Activated CD4-positive, alpha-beta T cell treated with anti-CD3 and anti-CD28 coated beads, Interleukin-2, amount 50 U/mL, for 48 hours (primary cell): ENCODE results near the gene HID1.
"Not testable (repeated sequence)": the region's sequence is repeated elsewhere in the genome, so short reads cannot be mapped to it uniquely, and the experiment has no call there.

Source experiments
- DNase-seq, 2 experiments: peaks; one replicate each; pipeline ENCODE4 v3.0.0-alpha.2; 2020

The HID1 gene

GRCh38 chr17:74921026-74921681, 51.4 kb downstream of the HID1 start:
- no peak for DNase-seq

DNA sequence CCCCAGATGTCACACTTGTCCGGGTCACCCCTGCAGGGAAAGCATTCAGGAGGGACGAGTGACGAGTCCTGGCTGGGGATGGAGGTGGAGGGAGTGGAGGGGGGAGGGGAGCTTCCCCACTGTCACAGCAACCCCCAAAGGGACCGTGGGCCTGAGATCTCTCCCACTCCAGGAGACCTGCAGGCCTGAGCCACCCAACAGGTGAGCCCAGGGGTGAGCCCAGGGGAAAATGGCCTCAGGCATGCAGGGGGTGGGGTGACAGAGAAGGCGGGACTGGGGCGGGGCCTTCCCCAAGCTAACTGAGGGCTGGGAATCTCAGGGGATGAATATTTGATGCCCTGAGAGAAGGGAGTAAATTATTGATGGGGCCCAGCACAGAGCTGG, 51.9 kb downstream of the HID1 start:
- no peak for DNase-seq

GRCh38 chr17:74920306-74920620, 52.3 kb downstream of the HID1 start:
- DNase-seq = no peak

DNA sequence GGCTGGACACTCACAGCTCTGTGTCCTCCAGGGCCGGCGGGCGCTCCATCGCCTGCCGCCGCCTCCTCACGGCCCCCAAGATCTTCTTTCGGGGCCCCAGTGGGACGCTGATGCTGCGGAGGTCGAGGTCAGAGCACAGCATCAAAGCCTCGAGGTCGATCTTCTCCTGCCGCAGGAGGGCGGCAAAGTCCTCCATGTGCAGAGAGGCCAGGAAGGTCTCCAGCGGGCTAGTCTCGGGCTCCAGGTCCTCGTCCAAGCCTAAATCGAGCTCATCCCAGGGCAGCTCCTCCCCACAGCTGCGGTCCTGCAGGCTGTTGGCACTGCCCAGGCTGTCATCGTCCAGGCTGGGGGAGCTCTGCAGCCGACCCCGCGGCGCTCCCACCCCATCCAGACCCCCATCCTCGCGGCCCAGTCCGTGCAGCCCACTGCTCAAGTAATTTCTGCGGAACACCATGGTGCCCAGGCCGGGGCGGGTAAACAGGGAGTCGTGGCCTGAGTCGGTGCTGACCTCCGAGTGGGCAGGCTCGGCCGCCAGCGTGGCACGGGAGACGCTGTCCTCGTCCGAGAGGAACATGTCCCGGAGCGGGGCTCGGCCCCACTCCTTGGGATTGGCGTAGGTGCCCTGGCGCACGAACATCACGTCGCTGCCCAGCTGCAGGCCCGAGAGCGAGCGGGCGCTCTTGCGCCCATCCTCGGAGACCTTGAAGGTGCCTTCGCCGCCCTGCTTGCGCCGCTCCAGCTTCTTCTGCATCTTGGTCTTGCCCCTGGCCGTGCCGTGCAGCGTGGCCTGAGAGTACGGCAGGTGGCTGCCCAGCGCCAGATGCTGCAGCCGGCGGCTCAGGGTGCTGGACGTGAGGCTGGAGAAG, 52.9 kb downstream of the HID1 start:
- DNase-seq = peak in 1 of 2 experiments; percentile 28

DNA sequence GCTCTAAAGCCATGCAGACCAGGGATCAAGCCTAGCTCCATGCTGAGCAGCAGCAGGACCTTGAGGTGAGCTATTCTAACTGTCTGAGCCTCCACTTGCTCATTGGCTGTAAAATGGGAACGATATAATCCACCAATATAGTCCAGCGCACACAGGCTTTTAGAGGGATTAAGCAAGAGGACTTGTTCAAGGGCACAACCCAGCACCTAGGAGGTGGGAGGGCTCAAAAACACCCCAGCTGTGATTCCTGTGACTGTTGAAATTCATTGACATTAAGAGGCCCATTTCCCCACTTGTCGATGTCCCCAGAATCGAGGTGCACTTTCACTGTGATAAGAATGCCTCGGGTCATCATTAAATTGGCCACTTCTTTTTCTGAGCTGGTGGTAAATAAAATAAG, 53.7 kb downstream of the HID1 start:
- DNase-seq = no peak

- DNase-seq = no peak
Observed at GRCh38 chr17:74917430-74917829, 55.1 kb downstream of the HID1 start.

DNA sequence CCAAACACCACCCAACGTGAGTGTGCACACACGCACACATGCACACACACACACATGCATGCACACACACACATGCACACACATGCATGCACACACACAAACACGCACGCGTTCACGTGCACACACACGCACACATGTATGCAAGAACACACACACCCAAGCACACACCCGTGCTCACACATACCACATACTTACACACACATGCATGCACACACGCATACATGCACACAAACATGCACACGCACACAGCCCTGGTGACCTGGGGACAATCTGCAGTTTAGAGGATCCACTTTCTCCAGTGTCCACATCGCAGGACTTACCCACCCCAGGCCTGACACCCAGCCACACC, 55.7 kb downstream of the HID1 start:
- DNase-seq = no peak

DNA sequence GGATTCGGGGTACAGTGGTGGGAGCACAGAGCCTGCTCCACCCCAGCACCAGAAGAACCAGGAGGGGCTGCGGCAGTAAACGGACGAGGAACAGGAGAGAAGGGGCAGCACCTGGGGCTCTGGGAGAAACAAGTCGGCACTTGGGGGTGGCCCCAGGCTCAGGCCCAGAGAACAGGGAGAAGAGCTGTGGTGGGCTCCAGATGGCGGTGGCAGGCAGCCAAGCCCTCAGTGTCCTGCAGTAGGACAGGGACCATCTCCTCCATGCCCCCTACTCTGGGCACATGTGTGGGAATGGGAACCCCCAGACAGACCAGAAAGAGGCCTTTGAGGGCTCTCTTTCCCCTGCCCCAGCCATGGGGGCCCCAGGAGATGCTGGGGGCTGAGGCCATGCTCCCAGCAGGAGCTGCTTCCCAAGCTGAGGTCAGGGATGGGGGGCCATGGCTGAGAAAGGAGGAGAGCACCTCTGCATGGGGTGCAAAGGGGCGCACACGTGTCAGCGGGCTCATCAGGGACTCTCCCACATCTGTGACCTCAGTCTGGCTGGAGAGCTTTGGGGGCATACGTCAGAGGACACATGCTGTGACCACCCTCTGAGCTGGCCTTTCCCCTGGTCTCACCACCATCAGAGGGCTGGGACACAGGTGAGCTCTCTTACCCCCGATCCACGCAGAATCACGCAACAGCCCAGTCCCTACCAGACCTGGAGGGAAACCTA, 56.3 kb downstream of the HID1 start:
- DNase-seq = no peak

GRCh38 chr17:74911423-74911822, 61.1 kb downstream of the HID1 start:
- DNase-seq = not testable (repeated sequence)

DNA sequence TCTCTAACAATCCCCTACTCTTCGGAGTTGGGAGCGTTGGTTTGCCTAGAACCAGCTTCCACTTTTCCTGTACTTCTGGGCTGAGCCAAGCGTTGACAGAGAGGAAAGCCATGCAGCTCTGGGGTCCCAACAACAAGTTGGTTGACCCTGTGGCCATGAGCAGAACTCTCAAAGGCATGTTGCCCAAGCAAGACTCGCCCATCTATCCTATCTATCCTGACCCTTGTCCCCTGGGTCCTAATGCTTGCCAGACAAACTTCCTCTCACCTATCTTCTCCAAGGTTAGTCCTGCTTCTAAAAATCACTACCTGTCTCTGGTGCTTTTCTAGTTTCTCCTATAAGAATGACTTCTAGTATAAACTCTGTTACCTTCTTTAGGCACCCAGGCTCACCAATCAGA, 63.5 kb downstream of the HID1 start:
- DNase-seq = not testable (repeated sequence)

DNA sequence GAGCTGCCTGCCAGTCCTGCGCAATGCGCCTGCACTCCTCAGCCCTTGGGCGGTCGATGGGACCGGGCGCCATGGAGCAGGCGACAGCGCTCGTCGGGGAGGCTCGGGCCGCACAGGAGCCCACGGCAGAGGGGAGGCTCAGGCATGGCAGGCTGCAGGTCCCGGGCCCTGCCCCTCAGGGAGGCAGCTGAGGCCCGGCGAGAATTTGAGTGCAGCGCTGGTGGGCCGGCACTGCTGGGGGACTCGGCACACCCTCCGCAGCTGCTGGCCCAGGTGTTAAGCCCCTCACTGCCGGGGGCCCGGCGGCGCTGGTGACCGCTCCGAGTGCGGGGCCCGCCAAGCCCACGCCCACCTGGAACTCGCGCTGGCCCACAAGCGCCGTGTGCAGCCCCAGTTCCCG, 65.5 kb downstream of the HID1 start:
- DNase-seq = no peak

- not testable (repeated sequence) for DNase-seq
Observed at GRCh38 chr17:74906214-74906793, 66.3 kb downstream of the HID1 start.

- no peak for DNase-seq
Observed at GRCh38 chr17:74904687-74905409, 67.7 kb downstream of the HID1 start.

- DNase-seq = no peak
Observed at GRCh38 chr17:74903671-74904070, 68.9 kb downstream of the HID1 start.

GRCh38 chr17:74903034-74903433, 69.5 kb downstream of the HID1 start:
- no peak for DNase-seq

GRCh38 chr17:74901353-74902135, 71.0 kb downstream of the HID1 start:
- no peak for DNase-seq
